Esophagus muscularis mucosa (tissue), 3 donors: ENCODE data around the gene HAUS6.

Source experiments
- CTCF ChIP-seq, 3 experiments: fragments of 200-600 bp in 2 of 3; fragments of 450-650 bp in 1 of 3; sonication (generic) in 2 of 3; IDR thresholded peaks; one replicate each; pipeline ENCODE4 v1.5.1; 2017 to 2019; ENCODE audit warnings: antibody characterized with exemption in 3 of 3, mild to moderate bottlenecking in 2 of 3, moderate library complexity in 1 of 3
- POLR2A ChIP-seq: fragments of 450-650 bp; IDR thresholded peaks from one replicate; pipeline ENCODE4 v1.6.1; 2017; ENCODE audit warnings: antibody characterized with exemption, moderate library complexity, mild to moderate bottlenecking, low read depth
- POLR2AphosphoS5 ChIP-seq, 2 donors: sonication (generic); formaldehyde crosslinking; IDR thresholded peaks; one replicate each; pipeline ENCODE4 v1.6.1; 2017; ENCODE audit warnings: antibody characterized with exemption in 2 of 2

- TF ChIP-seq POLR2A, result no peak
- no peak for TF ChIP-seq CTCF (IDR thresholded peaks at IDR 0.05)
- no peak for TF ChIP-seq POLR2AphosphoS5 (IDR thresholded peaks at IDR 0.05)
These were observed 43.8 kb upstream of the HAUS6 start for GRCh38 chr9:19146441-19147024.
